Measurements from ENCODE around the gene FBRS.

- TF ChIP-seq EZH2 (IDR thresholded peaks at IDR 0.05; ENCODE audit: insufficient read depth, poor library complexity, severe bottlenecking), result no peak
- TF ChIP-seq EZH2phosphoT487 (IDR thresholded peaks at IDR 0.05; ENCODE audit: insufficient read depth, low read depth), result no peak
Measured at GRCh38 chr16:30623536-30624283, 34.5 kb upstream of the FBRS start.
